ENCODE measurements around the gene CDH5.

DNA sequence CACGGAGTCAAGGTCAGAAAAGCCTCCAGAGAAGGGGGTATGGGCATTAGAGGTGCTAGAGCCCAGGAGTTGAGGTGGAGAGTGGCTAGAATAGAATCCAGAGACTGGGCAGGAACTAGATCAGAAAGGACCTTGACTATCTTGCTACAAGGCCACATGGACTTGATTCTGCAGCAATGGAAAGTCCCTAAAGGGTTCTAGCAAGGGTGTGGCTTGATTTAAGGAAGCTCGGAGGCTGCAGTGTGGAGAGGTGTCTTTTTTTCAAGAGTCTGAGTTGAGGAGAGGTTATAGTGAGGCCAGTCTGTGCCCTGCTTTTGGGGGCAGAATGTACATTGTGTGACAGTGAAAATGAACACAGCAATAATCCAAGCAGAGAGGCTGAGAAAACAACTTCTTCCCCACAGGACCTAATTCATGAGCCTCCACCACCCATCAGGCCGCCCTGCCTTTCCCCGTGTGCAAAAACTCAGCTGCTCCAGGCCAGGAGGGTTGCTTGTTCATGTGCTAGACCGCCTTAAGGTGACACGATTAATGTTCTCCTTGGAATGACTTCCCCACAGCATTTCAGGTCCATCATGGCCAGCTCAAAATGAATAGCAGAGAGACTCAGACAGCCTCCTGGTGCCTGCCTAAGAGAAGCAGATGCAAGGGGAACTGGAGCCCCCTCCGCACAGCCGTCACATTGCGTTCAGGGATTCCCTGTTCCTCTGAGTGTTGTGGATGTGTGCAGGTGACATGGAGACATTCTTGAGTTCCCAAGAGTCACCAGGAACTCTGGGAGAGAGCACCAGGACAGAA lies 51.9 kb downstream of the CDH5 start:
- TF ChIP-seq, protein P1, sequence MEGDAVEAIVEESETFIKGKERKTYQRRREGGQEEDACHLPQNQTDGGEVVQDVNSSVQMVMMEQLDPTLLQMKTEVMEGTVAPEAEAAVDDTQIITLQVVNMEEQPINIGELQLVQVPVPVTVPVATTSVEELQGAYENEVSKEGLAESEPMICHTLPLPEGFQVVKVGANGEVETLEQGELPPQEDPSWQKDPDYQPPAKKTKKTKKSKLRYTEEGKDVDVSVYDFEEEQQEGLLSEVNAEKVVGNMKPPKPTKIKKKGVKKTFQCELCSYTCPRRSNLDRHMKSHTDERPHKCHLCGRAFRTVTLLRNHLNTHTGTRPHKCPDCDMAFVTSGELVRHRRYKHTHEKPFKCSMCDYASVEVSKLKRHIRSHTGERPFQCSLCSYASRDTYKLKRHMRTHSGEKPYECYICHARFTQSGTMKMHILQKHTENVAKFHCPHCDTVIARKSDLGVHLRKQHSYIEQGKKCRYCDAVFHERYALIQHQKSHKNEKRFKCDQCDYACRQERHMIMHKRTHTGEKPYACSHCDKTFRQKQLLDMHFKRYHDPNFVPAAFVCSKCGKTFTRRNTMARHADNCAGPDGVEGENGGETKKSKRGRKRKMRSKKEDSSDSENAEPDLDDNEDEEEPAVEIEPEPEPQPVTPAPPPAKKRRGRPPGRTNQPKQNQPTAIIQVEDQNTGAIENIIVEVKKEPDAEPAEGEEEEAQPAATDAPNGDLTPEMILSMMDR (IDR thresholded peaks at IDR 0.05; ENCODE audit: low read length): no peak
- no peak for TF ChIP-seq EZH2 (IDR thresholded peaks at IDR 0.05; ENCODE audit: borderline replicate concordance, low read length)

All from OCI-LY1 (cell line).